22Rv1 (cell line): ENCODE measurements around the gene KIAA0232.

Experiments used
- CTCF ChIP-seq: fragments of 450-650 bp; IDR thresholded peaks from 2 replicates; pipeline ENCODE4 v1.5.1; 2017; ENCODE audit warnings: mild to moderate bottlenecking
- ZFX ChIP-seq: fragments of 450-650 bp; IDR thresholded peaks from 2 replicates; pipeline ENCODE4 v1.6.1; 2017; ENCODE audit warnings: antibody characterized with exemption, borderline replicate concordance

GRCh38 chr4:6782147-6782845, at the start of gene KIAA0232:
- TF ChIP-seq CTCF: peak; percentile 27; the same call in 1 of the 2 replicates
- no peak for TF ChIP-seq ZFX
